Glutamatergic neuron (in vitro differentiated cells): ENCODE results near the gene KRTAP5-2. TPM values are rescaled to one million over a fixed set of nuclear protein-coding genes. Genes with fewer than 3 reads are reported as not detected.
"Not testable (repeated sequence)": the region's sequence is repeated elsewhere in the genome, so short reads cannot be mapped to it uniquely, and the experiment has no call there.

Source experiments
- DNase-seq: peaks from one replicate; pipeline ENCODE4 v3.0.0; 2022
- H3K27ac Mint-ChIP-seq: one replicate; pipeline ENCODE4 v1.8.0; 2020; ENCODE audit warnings: mild to moderate bottlenecking, mixed read lengths, inconsistent platforms; ENCODE audit not compliant: unreplicated experiment
- H3K27me3 Mint-ChIP-seq: one replicate; pipeline ENCODE4 v1.8.0; 2020; ENCODE audit warnings: mild to moderate bottlenecking, moderate library complexity, mixed read lengths, inconsistent platforms; ENCODE audit not compliant: unreplicated experiment
- H3K36me3 Mint-ChIP-seq: one replicate; pipeline ENCODE4 v1.8.0; 2020; ENCODE audit warnings: mild to moderate bottlenecking, mixed read lengths, inconsistent platforms; ENCODE audit not compliant: unreplicated experiment
- H3K4me1 Mint-ChIP-seq: one replicate; pipeline ENCODE4 v1.8.0; 2020; ENCODE audit warnings: mild to moderate bottlenecking, low read depth, mixed read lengths, inconsistent platforms; ENCODE audit not compliant: unreplicated experiment
- H3K4me3 Mint-ChIP-seq: one replicate; pipeline ENCODE4 v1.8.0; 2020; ENCODE audit warnings: mild to moderate bottlenecking, mixed read lengths, inconsistent platforms; ENCODE audit not compliant: unreplicated experiment
- H3K9me3 Mint-ChIP-seq: one replicate; pipeline ENCODE4 v1.8.0; 2020; ENCODE audit warnings: mild to moderate bottlenecking, moderate library complexity, mixed read lengths, inconsistent platforms; ENCODE audit not compliant: unreplicated experiment
- total RNA-seq: library from RNA; stranded (reverse); fragmentation: NEBNext Ultra II Directional; extraction: Animal tissue kit (Norgen Biotek cat#: 25700); gene quantifications from one replicate; pipeline ENCODE4 v1.2.1, GENCODE V29; 2021; ENCODE audit not compliant: unreplicated experiment
- TF ChIP-seq, protein P1 (sequence below): fragments of 200-600 bp; sonication (generic); IDR thresholded peaks from one replicate; pipeline ENCODE4 v1.5.0; 2021; ENCODE audit not compliant: partially characterized antibody, unreplicated experiment

KRTAP5-2 gene
- total RNA-seq, 1 donor from 2014 or later, result not detected

DNA sequence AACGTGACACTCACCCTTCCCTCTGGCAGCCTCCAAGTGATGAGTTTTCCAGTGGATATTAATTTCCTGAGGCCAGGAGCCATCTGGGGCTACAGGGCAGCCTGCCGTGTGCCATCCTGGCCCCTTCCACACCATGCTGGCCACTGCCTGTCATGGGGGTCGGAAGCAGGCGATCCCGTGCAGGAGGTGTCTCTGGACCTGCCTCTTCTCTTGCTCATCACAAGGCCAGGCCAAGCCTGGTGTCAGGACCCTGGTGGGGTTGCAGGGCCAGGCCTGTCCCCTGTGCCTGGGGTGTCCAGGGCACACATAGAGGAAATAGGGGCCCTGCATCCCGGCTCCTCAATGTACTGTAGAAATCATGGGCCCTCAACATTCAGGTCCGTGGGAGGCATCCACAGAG is 6.6 kb upstream of the KRTAP5-2 start:
- H3K27ac Mint-ChIP-seq, result no peak overlapping the region
- peaks cover 10% of the 10 kb centered on the region for H3K27me3 Mint-ChIP-seq
- TF ChIP-seq, protein P1, sequence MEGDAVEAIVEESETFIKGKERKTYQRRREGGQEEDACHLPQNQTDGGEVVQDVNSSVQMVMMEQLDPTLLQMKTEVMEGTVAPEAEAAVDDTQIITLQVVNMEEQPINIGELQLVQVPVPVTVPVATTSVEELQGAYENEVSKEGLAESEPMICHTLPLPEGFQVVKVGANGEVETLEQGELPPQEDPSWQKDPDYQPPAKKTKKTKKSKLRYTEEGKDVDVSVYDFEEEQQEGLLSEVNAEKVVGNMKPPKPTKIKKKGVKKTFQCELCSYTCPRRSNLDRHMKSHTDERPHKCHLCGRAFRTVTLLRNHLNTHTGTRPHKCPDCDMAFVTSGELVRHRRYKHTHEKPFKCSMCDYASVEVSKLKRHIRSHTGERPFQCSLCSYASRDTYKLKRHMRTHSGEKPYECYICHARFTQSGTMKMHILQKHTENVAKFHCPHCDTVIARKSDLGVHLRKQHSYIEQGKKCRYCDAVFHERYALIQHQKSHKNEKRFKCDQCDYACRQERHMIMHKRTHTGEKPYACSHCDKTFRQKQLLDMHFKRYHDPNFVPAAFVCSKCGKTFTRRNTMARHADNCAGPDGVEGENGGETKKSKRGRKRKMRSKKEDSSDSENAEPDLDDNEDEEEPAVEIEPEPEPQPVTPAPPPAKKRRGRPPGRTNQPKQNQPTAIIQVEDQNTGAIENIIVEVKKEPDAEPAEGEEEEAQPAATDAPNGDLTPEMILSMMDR, result no peak

DNA sequence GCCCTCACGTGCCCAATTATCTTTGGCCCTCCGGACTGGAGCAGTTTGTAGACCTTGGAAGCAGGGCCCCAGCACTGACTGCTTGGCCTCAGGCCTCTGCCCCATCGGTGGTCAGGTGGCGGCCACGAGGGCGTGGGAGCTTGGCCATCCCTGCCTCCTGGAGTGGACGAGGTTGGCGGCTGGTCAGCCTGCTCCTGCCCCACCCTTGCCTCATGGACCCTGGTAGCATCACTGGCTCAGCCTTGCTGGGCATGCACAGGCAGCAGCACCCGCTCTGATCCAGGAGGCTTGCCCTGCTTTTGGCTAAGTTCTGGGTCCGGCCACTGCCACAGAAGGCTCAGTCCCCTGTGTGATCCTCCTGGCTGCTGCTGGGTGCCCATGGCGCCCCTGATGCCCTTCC is 6.1 kb upstream of the KRTAP5-2 start:
- no peak for DNase-seq
- H3K27ac Mint-ChIP-seq, result no peak overlapping the region
- H3K9me3 Mint-ChIP-seq, result peaks cover 16% of the 10 kb centered on the region
- no peak overlapping the region for H3K4me3 Mint-ChIP-seq
- TF ChIP-seq, protein P1, result no peak
- no peaks in the 10 kb centered on the region for H3K36me3 Mint-ChIP-seq
- peaks cover 3% of the 10 kb centered on the region for H3K4me1 Mint-ChIP-seq
- H3K27me3 Mint-ChIP-seq, result peaks cover 10% of the 10 kb centered on the region

More for the DNA sequence above, 6.6 kb upstream of the KRTAP5-2 start:
- no peak overlapping the region for H3K4me3 Mint-ChIP-seq
- H3K4me1 Mint-ChIP-seq, result peaks cover 3% of the 10 kb centered on the region
- H3K36me3 Mint-ChIP-seq, result no peaks in the 10 kb centered on the region
- H3K9me3 Mint-ChIP-seq, result peaks cover 16% of the 10 kb centered on the region
- DNase-seq, result no peak

DNA sequence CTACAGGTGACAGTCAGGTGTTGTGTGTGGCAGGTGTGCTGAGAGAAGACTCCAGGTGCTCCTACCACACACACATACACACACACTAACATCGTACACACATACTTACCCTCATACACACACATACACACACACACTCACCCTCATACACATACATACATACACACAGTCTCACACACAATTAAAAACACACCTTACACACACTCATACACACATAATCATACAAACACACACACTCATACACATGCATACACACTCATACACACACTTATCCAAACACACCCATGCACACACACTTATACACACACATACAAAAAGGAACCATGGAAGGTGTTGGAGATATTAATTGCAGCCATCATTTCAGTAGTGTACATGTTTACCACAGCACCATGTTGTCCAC is 5.5 kb upstream of the KRTAP5-2 start:
- TF ChIP-seq, protein P1, result no peak
- H3K27me3 Mint-ChIP-seq, result peaks cover 10% of the 10 kb centered on the region
- H3K9me3 Mint-ChIP-seq, result peaks cover 18% of the 10 kb centered on the region
- peaks cover 3% of the 10 kb centered on the region for H3K4me1 Mint-ChIP-seq
- no peak overlapping the region for H3K4me3 Mint-ChIP-seq
- no peak for DNase-seq
- no peak overlapping the region for H3K27ac Mint-ChIP-seq
- peaks cover 2% of the 10 kb centered on the region for H3K36me3 Mint-ChIP-seq

DNA sequence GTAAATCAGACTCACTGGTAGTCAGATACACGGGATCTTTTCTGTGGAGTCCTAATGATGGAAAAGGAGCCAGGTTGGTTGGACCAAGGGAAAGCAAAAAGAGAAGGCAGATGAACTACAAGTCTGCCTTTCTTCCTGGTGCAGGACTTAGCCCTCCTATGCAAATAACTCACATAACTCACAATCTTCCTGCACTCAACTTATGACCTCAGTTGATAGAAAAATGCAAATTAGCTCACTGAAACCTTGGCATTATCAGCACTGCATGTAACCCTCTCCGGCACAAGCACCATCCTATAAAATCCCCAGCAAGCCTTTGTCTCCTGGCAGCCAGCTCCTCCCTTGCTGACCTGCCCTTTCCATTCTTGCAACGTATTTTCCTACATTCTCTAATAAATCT is 3.6 kb upstream of the KRTAP5-2 start:
- H3K4me1 Mint-ChIP-seq, H3K27me3 Mint-ChIP-seq, H3K27ac Mint-ChIP-seq, DNase-seq, H3K4me3 Mint-ChIP-seq: not testable (repeated sequence)
- Mint-ChIP-seq H3K9me3 (peaks cover 17% of the 10 kb centered on the region), H3K36me3 (peaks cover 14% of the 10 kb centered on the region)

DNA sequence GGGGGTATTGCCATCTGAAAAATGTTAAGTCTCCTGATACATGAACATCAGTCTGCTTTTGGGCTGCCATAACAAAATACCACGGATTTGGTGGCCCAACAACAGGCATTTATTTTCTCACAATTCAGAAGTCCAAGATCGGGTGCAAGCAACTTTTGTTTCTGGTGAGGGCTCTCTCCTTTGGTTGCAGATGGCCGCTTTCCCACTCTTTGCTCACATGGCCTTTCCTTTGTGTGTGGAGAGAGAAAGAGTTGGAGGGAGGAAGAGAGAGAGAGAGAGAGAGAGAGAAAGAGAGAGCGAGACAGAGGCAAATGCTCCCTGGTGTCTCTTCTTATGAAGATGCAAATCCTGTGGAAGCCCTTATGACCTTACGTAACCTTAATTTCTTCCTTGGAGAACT is 2.5 kb upstream of the KRTAP5-2 start:
- peaks cover 14% of the 10 kb centered on the region for H3K36me3 Mint-ChIP-seq
- H3K27me3 Mint-ChIP-seq, result peaks cover 9% of the 10 kb centered on the region
- TF ChIP-seq, protein P1, result no peak
- H3K4me1 Mint-ChIP-seq, result no peaks in the 10 kb centered on the region
- no peak overlapping the region for H3K27ac Mint-ChIP-seq
- peaks cover 16% of the 10 kb centered on the region for H3K9me3 Mint-ChIP-seq
- no peak for DNase-seq
- H3K4me3 Mint-ChIP-seq, result no peak overlapping the region

DNA sequence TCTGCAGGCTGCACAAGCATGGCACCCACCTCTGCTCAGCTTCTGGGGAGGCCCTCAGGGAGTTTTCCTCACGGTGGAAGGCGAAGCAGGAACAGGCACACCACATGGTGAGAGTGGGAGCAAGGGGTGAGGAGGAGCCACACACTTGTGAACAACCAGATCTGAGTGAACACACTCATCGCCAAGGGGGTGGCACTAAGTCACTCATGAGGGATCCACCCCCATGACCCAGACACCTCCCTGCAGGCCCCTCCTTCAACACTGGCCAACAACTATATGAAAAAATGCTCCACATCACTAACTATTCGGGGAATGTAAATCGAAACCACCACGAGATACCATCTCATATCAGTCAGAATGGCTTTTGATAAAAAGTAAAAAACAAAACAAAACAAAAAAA is 722 bp upstream of the KRTAP5-2 start:
- TF ChIP-seq, protein P1, result no peak
- Mint-ChIP-seq H3K27ac (no peak overlapping the region), H3K4me1 (no peaks in the 10 kb centered on the region), H3K4me3 (no peak overlapping the region), H3K27me3 (peaks cover 9% of the 10 kb centered on the region), H3K36me3 (peaks cover 14% of the 10 kb centered on the region), H3K9me3 (peaks cover 16% of the 10 kb centered on the region)
- no peak for DNase-seq

DNA sequence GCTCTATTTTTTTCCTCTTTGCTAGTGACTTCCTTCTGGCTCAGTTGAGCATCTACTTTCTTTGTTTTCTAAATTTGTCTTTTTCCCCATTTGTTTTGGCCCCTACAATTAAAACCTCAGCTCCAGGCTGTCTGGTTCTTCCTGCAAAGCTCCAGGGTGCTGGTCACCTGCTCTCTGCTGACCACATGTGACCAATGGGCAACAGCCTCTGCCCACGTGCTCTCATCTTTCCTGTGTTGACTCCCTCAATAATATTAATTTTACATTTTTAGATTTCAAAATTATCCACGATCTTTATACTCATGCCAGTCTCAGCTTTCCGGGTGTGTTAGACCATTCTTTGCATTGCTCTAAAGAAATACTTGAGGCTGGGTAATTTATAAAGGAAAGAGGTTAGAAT is 312 bp upstream of the KRTAP5-2 start:
- Mint-ChIP-seq H3K9me3 (peaks cover 16% of the 10 kb centered on the region), H3K36me3 (peaks cover 14% of the 10 kb centered on the region)
- not testable (repeated sequence) for H3K4me3 Mint-ChIP-seq, H3K4me1 Mint-ChIP-seq, H3K27ac Mint-ChIP-seq, H3K27me3 Mint-ChIP-seq, DNase-seq
